ENCODE data around the gene MAPK1IP1L.

The MAPK1IP1L gene

DNA sequence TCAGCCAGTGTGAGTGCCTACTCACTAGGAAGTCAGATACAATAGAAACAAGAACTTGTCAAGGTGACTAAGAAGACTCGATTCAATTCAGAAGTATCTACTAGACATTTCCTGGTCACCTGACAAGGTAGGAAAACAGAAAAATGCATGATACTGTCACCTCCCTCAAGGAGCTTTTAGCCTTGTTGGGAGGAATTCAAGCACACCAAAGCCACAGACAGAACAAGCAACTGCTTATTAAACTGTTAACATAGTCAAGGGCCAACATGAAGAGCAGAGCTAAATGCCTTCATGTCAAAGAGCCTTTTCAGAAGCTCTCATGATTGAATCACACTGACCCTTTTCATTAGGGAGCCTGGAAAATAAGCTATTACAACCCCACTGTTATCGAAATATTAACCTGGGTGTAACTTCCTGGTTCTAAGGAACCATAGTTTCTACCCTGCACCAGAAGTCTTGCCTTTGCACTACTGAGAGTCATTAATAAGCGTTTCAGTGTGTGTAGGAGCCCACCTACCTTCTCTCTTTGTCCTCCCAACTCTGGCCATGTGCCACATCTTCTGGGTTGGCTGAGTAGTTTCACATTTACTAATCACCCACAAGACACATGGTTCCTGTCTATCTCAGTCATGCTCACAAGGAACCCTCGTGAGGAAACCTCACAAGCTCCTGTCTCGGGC lies 46.6 kb downstream of the MAPK1IP1L start:
- peak; percentile 54 for DNase-seq (ENCODE audit: low spot score)

DNA sequence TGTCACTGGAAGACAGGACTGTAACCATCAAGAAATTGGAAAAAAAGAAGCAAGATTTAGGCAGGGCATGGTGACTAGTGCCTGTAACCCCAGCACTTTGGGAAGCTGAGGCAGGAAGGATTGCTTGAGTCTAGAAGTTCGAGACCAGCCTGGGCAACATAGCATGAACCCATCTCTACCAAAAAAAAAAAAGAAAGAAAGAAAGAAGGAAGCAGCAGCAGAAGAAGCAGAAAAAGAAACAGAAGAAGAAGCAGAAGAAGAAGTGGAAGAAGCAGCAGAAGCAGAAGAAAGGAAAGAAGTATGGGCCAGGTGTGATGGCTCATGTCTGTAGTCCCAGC lies 47.1 kb downstream of the MAPK1IP1L start:
- DNase-seq (ENCODE audit: low spot score): no peak

DNA sequence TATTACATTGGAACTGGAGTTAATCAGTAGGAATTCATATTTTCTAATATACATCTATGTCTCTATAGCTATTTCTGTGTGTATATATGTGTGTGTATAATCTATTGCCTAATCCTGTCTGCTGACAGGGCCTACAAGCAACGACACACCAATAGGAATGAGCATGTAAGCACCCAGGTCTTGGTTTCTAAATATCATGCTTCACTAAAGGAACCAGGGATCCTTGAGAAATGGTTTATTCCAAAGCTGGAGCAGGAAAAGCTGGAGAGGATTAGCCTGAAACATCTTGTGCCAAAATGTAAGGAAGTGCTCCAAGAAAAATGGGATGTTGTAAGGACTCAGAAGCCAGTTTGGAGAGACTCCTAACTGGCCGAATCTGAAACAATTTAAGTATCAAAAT lies 48.3 kb downstream of the MAPK1IP1L start:
- no peak for DNase-seq (ENCODE audit: low spot score)

DNA sequence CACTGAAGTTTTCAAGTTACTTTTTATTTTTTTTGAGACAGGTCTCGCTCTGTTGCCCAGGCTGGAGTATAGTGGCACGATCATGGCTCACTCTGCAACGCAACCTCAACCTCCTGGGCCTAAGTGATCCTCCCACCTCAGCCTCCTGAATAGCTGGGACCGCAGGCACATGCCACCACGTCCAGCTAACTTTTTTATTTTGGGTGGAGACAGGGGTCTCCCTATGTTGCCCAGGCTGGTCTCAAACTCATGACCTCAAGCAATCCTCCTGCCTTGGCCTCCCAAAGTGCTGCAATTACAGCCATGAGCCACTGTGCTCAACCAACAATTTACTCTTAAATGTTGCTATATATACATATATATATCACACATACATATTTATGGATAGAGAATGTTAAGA lies 50.3 kb downstream of the MAPK1IP1L start:
- DNase-seq (ENCODE audit: low spot score): no peak

DNA sequence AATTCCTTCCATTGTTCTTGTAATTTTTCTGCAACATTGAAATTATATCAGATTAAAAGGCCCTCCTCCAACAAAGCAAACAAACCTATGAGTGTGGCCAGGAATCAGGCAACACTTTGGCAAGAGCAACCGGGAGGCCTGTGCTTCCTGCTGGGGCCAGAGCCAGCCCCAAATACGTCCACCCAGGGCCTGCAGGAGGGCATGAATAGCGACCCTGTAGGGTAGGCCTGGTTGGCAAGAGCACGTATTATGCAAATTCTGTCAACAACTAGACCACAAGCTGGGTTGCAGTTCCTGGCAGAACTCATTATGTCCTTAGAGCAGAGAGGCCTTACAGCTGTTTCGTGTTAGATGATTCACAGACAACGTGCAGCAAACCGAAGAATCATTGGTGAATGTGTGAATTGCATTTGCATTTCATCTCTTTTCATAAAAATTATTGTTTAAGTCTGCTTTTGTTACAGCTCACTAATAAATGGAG lies 50.7 kb downstream of the MAPK1IP1L start:
- peak; percentile 80 for DNase-seq (ENCODE audit: low spot score)

DNA sequence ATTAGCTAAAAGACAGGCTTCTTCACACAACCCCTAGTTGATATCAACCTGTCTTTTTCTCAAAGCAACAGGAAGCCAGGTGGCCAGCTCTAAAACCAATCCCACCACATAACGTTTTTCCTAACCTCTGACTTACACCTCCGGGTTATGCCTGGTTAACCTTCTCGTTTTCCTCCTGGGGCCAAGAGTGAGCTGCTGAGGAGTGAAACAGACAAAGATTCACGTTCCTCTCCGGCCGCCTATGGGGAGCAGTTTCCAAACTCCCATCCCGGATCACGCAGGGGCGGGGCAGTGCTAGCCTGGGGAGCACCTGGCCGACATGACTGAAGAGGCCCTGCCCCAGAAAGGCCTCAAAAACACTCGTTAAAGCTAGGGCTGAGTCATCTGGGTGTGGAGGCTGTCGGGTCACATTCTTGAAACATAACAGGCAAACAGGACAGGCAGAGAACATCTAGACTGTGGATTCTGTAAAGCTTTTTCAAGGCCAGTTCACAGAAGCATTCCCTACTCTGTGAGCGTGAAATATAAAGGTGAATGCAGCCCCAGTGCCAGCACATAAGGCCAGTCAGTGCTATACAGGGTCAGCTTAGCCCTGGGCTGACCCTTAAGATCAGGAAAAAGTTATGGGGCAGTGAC lies 51.7 kb downstream of the MAPK1IP1L start:
- no peak for DNase-seq (ENCODE audit: low spot score)

DNA sequence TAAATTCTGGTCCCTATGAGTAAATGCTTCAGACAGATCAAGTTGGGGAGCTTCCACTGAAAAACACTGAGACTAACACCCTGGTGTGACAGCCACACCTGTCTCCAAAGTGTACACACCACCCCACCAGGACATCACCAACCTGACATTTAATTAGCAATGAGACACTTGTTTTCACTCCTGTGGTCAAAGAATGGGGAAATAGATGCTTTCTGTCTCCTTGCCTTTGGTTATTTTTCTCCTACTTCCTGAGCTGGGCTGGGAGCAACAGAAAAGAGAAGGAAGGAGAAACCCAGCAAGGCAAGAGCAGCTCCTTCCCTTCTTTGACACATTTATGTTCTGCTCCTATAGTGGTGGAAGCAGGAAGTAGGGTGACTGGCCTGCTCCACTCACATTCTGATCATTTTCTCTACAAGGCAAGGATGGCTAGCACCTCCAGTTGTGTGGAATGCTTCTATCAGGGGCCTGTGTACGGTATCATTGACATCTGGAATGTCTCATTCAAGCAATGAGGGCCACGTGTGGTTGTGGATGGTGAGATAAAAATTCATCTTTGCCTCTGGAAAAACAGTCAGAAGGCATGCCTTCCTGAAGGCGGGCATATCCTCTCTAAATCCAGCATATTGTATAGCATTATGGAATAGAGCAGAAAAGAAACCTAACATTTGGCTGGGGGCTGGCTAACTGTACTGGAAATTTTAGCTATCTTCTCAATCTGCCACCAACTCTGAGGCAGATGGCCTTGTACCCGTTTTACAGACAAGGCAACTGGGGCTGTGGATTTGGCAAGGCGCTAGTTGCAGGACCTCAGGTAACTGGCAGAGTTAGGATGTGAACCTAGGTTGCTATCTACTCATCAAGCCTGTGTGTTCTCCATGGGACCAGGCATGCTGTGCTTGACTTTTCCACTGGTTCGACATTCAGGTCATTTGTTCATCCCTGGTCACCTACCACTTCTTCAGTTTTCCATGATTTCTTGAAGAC lies 52.8 kb downstream of the MAPK1IP1L start:
- no peak for DNase-seq (ENCODE audit: low spot score)

DNA sequence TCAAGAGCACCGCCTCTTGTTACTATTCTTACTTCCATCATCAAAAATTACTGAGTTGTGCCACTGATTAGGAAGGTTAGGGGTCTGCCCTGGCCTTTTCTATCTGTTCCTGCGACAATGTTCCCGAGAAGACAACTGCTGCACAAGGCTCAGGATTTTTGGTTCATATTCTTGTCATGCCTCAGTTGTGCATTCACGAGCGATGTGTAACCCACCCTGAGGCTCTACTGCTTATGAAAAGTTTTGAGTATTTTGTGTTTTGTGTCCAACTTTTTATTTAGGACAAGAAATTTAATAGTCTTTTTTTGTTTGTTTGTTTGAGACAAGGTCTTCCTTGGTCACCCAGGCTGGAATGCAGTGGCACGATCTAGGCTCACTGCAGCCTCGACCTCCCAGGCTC lies 54.5 kb downstream of the MAPK1IP1L start:
- DNase-seq (ENCODE audit: low spot score): no peak

DNA sequence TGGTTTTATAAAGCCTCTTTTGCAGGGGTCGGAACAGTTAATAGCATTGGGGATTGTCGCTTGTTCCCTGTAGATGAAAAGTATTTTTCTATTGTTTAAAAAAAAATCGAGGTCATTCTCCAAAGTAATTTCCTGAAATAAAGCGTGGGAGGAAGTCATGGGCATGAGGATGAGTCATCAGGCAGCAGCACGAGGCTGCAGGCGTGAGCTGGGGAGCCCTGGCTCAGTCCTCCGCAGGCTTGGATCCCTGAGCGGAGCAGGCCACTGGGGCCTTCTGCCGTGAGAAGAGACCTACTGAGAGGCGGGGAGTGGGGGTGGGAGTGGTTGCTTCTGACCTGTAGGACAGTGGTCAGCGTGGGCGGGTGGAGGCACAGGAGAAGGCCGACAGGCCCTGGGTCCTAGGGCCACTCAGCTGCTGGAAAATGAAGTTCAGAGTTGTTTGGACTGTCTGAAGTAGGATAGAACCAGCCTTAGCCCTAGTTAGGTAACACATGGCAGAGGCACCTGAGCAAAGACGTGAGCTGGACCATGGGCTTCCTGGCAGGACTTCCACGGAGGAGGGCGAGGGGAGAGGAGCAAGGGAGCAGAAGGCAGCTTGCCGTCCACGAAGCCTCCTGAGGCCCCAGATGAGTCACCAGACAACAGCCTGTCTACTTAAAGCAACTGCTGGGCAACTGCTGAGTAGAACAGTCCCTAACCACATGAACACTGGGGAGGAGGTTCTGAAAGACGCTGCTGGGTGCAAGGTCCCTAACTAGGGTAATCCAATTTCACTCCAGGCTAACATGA lies 56.5 kb downstream of the MAPK1IP1L start:
- DNase-seq (ENCODE audit: low spot score): no peak

DNA sequence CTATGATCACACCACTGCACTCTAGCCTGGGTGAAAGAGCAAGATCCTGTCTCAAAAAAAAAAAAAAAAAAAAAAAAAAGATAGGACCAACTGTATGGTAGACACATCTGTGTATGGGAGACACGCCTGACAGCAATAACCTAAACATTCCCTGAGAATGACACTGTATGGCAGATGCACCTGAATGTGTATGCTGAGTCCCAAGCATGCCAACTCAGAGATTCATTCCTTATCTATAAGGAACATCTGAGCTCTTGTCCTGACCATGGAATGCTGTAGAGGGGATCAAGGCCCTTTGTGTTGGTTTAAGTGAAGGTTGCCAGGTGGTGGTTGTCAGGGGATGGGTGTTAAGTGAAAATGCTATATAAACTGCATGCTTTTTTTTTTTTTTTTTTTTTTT lies 58.4 kb downstream of the MAPK1IP1L start:
- no peak for DNase-seq (ENCODE audit: low spot score)

DNA sequence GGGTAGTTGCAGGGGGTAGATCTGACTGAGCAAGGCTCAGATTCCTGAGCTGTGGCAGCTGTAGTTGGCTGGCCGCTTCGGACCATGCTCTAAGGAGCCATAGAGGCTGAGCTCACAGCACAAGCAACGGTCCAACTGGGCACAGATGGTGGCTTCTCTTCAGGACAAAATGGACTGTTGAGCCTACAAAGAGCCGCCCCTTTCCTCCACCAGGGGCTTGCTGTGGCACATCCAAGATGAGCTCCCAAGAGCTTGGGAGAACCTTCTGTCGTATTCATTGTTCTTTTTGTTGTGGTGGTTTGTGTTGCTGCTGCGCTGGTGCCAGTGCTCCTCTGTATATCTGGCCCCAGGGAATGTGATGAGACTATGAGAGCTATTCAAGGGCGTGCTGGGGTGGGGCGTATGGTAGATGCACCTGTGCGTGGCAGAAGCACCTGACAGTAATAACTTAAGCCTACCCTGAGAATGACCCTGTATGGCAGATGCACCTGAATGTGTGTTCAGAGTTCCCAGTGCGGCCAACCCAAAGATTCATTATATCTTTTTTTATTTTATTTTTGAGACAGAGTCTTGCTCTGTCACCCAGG lies 59.8 kb downstream of the MAPK1IP1L start:
- no peak for DNase-seq (ENCODE audit: low spot score)

DNA sequence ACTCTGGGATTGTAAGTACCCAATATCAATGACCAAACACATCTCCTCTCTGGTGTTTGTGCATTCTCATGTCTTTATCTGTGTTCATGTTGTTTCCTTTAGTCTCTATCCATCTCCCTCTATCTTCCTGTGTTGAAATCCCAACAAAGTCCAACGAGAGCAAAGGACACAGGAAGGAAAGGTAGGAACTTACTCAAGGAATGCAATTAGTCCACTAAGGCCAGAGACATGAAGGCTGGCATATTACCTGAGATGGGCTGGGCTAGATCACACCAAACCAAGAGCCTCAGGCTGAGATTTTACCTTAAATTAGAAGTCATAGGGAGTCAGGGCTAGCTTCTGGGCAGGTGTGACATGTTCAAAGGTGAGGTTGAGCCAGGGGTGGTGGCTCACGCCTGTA lies 63.3 kb downstream of the MAPK1IP1L start:
- DNase-seq (ENCODE audit: low spot score): no peak

DNA sequence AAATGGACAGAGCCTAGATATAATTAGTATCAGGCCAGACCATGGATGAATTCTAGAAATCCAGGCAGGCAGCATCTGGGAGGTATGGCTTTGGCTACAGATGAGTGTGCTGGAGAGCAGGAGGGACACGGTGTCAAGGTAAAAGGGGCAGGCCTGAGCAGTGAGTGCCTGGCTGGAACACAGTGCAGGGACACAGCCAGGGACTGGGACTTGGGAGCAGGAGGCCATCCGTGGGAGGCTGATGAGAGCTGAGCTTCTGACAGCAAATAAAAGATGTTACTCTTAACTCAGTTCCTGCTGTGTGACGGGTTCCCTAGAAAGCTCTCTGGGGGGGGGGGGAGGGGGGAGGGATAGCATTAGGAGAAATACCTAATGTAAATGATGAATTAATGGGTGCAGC lies 64.0 kb downstream of the MAPK1IP1L start:
- no peak for DNase-seq (ENCODE audit: low spot score)

DNA sequence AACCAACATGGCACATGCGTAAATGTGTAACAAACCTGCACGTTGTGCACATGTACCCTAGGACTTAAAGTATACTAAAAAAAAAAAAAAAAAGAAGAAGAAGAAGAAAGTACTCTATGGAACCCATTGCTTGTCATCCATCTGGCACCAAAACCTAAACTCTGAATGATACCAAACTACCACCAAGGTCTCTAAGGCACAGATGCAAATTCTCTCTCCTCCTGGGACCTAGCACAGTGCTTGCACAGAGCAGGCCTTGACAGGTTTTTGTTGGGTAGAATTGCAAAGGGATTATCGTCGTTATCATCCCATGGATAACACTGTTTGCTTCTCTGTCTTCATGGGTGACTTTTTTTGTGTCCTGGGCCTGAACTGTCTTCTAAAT lies 64.4 kb downstream of the MAPK1IP1L start:
- DNase-seq (ENCODE audit: low spot score): no peak

DNA sequence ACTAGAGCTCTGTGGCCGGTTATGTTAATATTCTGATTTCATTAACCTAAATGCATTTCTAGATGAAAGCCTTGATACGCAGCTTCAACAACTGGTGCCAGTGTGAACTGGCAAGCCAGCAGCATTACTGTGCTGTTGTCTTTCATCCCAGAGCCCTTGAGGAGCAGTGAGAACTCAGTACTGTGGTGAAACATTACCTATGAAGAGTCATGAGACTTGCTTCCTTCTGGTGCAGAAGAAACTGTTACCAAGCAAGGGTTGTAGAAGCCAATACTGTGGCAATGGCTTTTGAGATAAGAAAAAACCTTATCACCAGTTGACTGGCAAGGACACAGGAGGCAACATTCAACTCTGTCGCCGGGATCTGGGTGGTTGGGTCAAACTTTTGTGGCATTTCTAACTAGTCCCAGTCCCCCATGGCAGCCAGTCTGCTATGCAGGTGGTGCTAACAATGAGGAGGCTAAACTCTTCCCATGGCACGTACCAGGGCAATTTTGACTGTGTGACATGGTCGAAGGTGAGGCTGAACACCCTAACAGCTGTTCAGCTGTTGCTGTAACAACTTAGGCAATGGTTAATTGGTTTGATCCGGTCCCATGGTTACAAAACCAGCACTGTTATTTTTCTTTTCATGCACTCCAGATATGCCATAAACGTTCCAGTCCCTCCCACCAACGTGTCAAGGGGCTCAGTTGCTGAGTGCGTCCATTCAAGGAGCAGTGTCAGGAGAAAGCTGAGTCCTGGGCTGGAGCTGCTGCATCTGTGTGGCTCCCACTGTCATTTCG lies 65.0 kb downstream of the MAPK1IP1L start:
- DNase-seq (ENCODE audit: low spot score): no peak

DNA sequence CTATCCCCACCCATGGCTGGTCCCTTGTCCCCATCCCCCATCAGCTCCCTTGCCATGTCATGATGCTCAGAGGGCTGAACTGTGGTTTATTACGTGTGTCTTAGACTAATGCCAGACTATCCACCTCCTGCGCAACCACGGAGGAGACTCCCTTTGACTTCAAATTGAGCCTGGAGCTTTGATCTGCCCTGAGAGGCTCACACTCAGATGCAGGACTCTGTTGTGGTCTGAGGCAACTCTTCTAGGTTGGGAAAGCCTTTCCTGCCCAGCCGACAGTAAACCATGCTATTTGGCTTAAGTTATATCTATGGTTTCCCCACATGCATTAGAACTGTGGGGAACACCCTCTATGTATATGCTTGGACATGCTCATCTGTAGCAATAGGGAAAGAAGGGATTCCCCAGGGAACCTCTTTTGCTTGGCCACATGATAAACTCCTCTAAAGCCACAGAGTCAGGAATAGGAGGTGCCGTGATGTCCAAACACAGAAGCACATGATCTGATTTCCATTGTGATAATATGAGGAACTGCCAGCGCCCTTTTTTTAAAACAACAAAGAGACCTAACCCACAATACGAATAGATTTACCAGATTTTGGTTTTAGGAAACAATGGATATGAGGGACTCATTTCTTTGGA lies 66.5 kb downstream of the MAPK1IP1L start:
- DNase-seq (ENCODE audit: low spot score): no peak

DNA sequence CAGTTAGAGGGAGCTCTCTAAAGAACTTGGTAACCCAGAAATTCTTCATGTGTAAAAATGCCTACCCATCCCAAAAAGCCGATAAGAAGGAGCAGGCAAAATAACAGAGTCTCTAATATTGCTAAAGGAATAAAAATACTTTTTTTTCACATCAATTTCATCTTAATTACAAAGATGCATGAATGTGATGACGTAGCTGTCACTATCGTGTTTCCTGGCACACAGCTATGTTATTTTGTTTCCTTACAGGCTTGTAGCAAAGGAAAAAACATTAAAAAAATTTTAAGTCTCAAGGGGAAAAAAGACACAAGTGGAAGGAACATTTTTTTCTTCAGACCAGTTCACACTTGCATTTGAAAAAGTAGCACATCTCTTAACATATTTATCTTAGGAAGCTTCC lies 67.3 kb downstream of the MAPK1IP1L start:
- no peak for DNase-seq (ENCODE audit: low spot score)

Measured in germinal center (tissue), 1 donor.